Left ventricle myocardium inferior (tissue), 1 donor: ENCODE results near the gene PTPRN2. TPM values are rescaled to one million over a fixed set of nuclear protein-coding genes. Genes with fewer than 3 reads are reported as not detected.

ENCODE experiments used
- DNase-seq: peaks from one replicate; pipeline ENCODE4 v3.0.0-alpha.2; 2020
- H3K27ac ChIP-seq: fragments of 200-600 bp; replicated peaks from 2 replicates; pipeline ENCODE4 v1.8.0; 2021
- H3K27me3 ChIP-seq: fragments of 200-600 bp; 2 replicates; pipeline ENCODE4 v1.8.0; 2021; ENCODE audit warnings: low read depth
- H3K36me3 ChIP-seq: fragments of 200-600 bp; 2 replicates; pipeline ENCODE4 v1.8.0; 2021
- H3K4me1 ChIP-seq: fragments of 200-600 bp; 2 replicates; pipeline ENCODE4 v1.8.0; 2021
- H3K4me3 ChIP-seq: fragments of 200-600 bp; 2 replicates; pipeline ENCODE4 v1.8.0; 2021; ENCODE audit warnings: mild to moderate bottlenecking, moderate library complexity
- H3K9me3 ChIP-seq: fragments of 200-600 bp; replicated peaks from 2 replicates; pipeline ENCODE4 v1.8.0; 2021
- intact Hi-C: fragments of 100-400 bp; cut with micrococcal nuclease; formaldehyde crosslinking; loops from one replicate; pipeline ENCODE4 v1.11.0; 2022
- total RNA-seq: library from RNA; stranded (reverse); fragmentation: NEBNext Ultra II Directional; extraction: Animal tissue kit (Norgen Biotek cat#: 25700); gene quantifications from one replicate; pipeline ENCODE4 v1.2.1, GENCODE V29; 2021
- TF ChIP-seq, protein P1 (sequence below): fragments of 200-600 bp; IDR thresholded peaks from 2 replicates; pipeline ENCODE4 v1.8.0; 2021; ENCODE audit warnings: antibody characterized with exemption, mild to moderate bottlenecking, borderline replicate concordance
- donor health status: DM: no; HTN: yes; CAD: no; lungs with severe emphysema.

PTPRN2 gene
- total RNA-seq, 1 donor from 2014 or later, result 1.3 TPM

DNA sequence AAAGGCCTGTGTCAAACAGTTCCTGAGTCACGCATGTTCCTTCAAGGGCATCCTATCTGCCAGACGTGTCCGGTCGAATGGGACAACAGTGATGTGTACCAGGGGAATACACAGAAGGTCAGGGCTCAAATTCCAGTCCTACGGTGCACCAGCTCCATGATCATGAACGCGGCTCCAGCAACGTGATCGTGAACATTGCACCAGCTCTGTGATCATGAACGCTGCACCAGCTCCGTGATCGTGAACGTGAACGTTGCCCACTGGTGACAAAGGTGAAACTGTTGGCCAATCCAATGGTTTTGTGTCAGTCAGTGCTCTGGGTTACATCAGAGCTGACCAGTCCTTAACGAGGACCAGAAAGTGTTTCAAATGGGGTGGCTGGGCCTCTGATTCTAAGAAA, 4.3 kb upstream of the PTPRN2 start:
- no peak overlapping the region for H3K27ac ChIP-seq
- H3K4me3 ChIP-seq, result no peak overlapping the region
- H3K27me3 ChIP-seq, result peaks cover 17% of the 10 kb centered on the region
- no peak for DNase-seq
- TF ChIP-seq, protein P1, sequence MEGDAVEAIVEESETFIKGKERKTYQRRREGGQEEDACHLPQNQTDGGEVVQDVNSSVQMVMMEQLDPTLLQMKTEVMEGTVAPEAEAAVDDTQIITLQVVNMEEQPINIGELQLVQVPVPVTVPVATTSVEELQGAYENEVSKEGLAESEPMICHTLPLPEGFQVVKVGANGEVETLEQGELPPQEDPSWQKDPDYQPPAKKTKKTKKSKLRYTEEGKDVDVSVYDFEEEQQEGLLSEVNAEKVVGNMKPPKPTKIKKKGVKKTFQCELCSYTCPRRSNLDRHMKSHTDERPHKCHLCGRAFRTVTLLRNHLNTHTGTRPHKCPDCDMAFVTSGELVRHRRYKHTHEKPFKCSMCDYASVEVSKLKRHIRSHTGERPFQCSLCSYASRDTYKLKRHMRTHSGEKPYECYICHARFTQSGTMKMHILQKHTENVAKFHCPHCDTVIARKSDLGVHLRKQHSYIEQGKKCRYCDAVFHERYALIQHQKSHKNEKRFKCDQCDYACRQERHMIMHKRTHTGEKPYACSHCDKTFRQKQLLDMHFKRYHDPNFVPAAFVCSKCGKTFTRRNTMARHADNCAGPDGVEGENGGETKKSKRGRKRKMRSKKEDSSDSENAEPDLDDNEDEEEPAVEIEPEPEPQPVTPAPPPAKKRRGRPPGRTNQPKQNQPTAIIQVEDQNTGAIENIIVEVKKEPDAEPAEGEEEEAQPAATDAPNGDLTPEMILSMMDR, result no peak
- H3K4me1 ChIP-seq, result peaks cover 13% of the 10 kb centered on the region
- intact Hi-C loops, result no loop called here
- H3K9me3 ChIP-seq, result peaks cover 15% of the 10 kb centered on the region
- H3K36me3 ChIP-seq, result no peaks in the 10 kb centered on the region

- no peaks in the 10 kb centered on the region for H3K36me3 ChIP-seq
- intact Hi-C loops, result no loop called here
- no peak for DNase-seq
- peaks cover 35% of the 10 kb centered on the region for H3K27me3 ChIP-seq
- TF ChIP-seq, protein P1, result no peak
- H3K9me3 ChIP-seq, result peaks cover 15% of the 10 kb centered on the region
- no peak overlapping the region for H3K4me3 ChIP-seq
- H3K27ac ChIP-seq, result no peak overlapping the region
- H3K4me1 ChIP-seq, result peaks cover 26% of the 10 kb centered on the region
These were observed 2.5 kb upstream of the PTPRN2 start for GRCh38 chr7:158590181-158590530.

DNA sequence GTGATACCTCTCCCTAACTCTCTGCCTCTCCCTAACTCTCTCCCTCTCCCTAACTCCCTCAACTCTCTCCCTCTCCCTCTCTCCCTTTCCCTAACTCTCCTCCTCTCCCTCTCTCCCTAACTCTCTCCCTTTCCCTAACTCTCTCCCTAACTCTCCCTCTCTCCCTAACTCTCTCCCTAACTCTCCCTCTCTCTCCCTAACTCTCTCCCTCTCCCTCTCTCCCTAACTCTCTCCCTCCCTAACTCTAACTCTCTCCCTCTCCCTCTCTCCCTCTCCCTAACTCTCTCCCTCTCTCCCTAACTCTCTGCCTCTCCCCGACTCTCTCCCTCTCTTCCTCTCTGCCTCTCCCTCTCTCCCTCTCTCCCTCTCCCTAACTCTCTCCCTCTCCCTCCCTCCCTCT, 2.0 kb upstream of the PTPRN2 start:
- TF ChIP-seq, protein P1, result no peak
- Histone ChIP-seq H3K4me3 (no peak overlapping the region), H3K9me3 (peaks cover 15% of the 10 kb centered on the region), H3K4me1 (peaks cover 26% of the 10 kb centered on the region), H3K27ac (no peak overlapping the region), H3K36me3 (no peaks in the 10 kb centered on the region), H3K27me3 (peaks cover 40% of the 10 kb centered on the region)
- intact Hi-C loops, result no loop called here
- no peak for DNase-seq

- peaks cover 15% of the 10 kb centered on the region for H3K9me3 ChIP-seq
- no peak overlapping the region for H3K4me3 ChIP-seq
- TF ChIP-seq, protein P1, result no peak
- no peak for DNase-seq
- H3K27ac ChIP-seq, result no peak overlapping the region
- H3K27me3 ChIP-seq, result peaks cover 47% of the 10 kb centered on the region
- H3K36me3 ChIP-seq, result no peaks in the 10 kb centered on the region
- H3K4me1 ChIP-seq, result peaks cover 26% of the 10 kb centered on the region
- intact Hi-C loops, result no loop called here
These were observed 1.3 kb upstream of the PTPRN2 start for GRCh38 chr7:158588878-158589442.

DNA sequence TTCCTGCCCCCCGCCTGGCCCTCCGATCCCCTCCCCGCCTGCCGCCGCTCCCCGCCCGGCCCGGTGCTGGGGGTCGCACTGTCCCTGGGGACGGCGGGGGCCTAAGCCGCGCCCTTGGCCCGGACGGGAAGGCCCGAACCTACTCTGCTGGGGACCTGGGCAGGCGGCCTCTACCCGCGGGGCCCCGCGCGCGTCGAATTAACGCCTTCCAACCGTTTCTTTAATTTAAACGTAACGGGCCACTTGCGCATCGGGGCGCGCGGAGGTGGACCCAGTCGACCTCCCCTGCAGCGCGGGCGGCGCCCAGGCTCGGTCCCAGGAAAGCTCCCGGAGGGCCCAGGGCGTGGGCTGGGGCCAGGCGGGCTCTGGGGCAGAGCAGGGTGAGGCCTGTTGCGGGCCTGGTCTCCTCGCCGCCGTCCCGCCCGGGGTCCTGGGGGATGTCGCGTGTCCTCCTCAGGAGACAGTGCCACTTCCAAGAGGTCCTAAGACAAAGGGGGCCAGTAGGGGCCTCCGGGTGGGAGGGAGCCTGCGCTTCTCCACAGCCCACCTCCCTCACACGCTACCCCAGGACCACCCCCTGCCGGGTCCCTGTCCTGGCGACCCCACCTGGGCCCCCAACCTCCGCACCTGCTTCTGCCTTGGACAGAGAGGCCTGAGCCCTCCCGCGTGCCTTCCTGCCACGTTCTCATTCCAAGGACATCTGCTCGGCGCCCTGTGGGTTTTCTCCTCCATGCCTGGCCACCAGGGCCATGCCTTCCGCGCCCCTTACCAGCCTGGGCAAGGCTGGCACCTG, 658 bp upstream of the PTPRN2 start:
- Histone ChIP-seq H3K9me3 (peaks cover 10% of the 10 kb centered on the region), H3K4me3 (peak overlapping the region; percentile 59), H3K36me3 (no peaks in the 10 kb centered on the region), H3K4me1 (peaks cover 26% of the 10 kb centered on the region), H3K27ac (no peak overlapping the region), H3K27me3 (peaks cover 53% of the 10 kb centered on the region)
- no peak for DNase-seq
- TF ChIP-seq, protein P1, result no peak
- intact Hi-C loops, result no loop called here
